ENCODE data around the gene ROBO4. TPM values are rescaled to one million over a fixed set of nuclear protein-coding genes. Genes with fewer than 3 reads are reported as not detected.

ROBO4 gene
- total RNA-seq (2022) = 10.6 and 14.2 TPM in 2 replicates
- Bru-seq, nascent RNA = percentile 59 among the genes with signal in this experiment
- percentile 52 among the genes with signal in this experiment for BruChase-seq, experiment 1, labeled RNA remaining after a 6-hour chase
- percentile 48 among the genes with signal in this experiment for BruChase-seq, experiment 2, labeled RNA remaining after a 2-hour chase
- long read RNA-seq, full-length matches to known transcripts = 1 of 48 reads
- long read RNA-seq, partial matches to known transcripts = 27 of 48 reads
- long read RNA-seq, other reads (novel, unspliced or antisense) = 20 of 48 reads

DNA sequence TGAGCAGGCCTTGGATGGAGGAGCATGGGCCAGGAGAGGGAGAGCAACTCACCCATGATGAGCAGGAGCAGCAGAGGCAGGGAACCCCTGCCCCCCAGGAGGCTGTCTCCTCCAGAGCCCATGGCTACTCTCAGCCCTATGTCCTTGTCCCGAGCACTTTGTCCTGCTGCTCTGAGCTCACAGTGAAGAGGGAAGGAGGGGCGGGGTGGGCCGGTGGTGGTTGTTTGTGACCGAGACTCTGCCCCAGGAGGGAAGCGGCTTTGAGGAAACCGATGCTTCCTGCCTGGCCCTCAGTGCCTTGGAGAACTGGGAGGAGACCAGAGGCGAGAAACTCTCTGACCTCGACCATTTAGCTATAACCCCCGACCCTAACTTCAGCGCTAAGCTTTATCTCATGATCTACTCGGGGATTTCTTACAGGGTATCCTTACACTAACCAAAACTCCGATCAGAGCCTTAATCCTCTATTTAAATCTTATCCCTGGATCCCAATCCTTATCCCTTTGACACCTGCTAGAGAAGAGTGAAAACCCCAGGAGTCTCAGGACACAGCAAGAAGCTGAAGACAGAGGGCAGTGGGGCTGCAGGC is at the start of gene ROBO4:
Gene ROBO4 (minus strand): TSS at position 192 of the 589 bp plus-strand sequence. CDS start 70 bp downstream, at position 122.
- H3K4me1 Mint-ChIP-seq (ENCODE audit: insufficient read depth, unreplicated experiment) = peaks cover 59% of the 10 kb centered on the region
- DNase-seq (ENCODE audit: unreplicated experiment) = peak; percentile 18
- intact Hi-C loops (cut with micrococcal nuclease) = loop anchor here (1.0 to 2.0 kb wide), 4 partner anchors 21 to 185 kb away; partner anchors contain the start of gene CCDC15
- CTCF ChIA-PET = interaction anchor here (0.6 to 3.7 kb wide), 9 partner anchors 10 to 1373 kb away, joined by 3 to 18 read pairs (median 3); partner anchors contain the start of gene ROBO3
- H3K4me3 Mint-ChIP-seq (ENCODE audit: unreplicated experiment) = peak within 1 kb of the TSS; percentile 22
- no peaks in the 10 kb centered on the region for H3K9me3 Mint-ChIP-seq (ENCODE audit: unreplicated experiment)
- no peaks in the 10 kb centered on the region for H3K27me3 Mint-ChIP-seq (ENCODE audit: insufficient read depth, unreplicated experiment)
- TF ChIP-seq, protein P1, sequence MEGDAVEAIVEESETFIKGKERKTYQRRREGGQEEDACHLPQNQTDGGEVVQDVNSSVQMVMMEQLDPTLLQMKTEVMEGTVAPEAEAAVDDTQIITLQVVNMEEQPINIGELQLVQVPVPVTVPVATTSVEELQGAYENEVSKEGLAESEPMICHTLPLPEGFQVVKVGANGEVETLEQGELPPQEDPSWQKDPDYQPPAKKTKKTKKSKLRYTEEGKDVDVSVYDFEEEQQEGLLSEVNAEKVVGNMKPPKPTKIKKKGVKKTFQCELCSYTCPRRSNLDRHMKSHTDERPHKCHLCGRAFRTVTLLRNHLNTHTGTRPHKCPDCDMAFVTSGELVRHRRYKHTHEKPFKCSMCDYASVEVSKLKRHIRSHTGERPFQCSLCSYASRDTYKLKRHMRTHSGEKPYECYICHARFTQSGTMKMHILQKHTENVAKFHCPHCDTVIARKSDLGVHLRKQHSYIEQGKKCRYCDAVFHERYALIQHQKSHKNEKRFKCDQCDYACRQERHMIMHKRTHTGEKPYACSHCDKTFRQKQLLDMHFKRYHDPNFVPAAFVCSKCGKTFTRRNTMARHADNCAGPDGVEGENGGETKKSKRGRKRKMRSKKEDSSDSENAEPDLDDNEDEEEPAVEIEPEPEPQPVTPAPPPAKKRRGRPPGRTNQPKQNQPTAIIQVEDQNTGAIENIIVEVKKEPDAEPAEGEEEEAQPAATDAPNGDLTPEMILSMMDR (IDR thresholded peaks at IDR 0.05; ENCODE audit: unreplicated experiment) = no peak
- H3K27ac Mint-ChIP-seq (ENCODE audit: low read depth, unreplicated experiment) = peak within 1 kb of the TSS; percentile 92
- peaks cover 5% of the 10 kb centered on the region for H3K36me3 Mint-ChIP-seq (ENCODE audit: insufficient read depth, unreplicated experiment)
- POLR2A ChIA-PET = interaction anchor here (0.7 to 6.1 kb wide), 9 partner anchors 10 to 185 kb away, joined by 3 to 43 read pairs (median 4); partner anchors contain the start of genes CCDC15 and HEPN1
- BruUV-seq (replicated peaks) = TSS peak; percentile 87

DNA sequence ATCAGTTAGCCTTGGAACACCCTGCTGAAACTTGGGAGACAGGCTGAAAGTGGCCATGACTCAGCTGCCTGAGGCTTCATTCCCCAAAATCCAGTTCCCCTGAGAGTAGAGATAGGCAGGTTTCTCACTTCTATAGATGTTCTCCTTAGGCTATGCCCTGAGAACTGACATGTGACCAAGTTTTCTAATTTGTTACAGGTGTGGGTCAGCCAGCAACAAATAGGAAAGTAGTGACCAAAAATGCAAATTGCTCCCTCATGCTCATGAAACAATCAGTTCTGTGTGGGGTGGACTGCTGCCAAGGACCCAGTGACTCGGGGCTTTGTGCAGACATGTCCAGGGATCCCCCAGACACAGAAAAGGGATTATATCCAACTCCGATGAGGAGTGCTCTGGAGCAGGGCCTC is 49.1 kb upstream of the ROBO4 start:
- Mint-ChIP-seq H3K4me1 (ENCODE audit: insufficient read depth, unreplicated experiment) (peaks cover 9% of the 10 kb centered on the region), H3K27ac (ENCODE audit: low read depth, unreplicated experiment) (peak overlapping the region; percentile 24), H3K27me3 (ENCODE audit: insufficient read depth, unreplicated experiment) (no peaks in the 10 kb centered on the region), H3K4me3 (ENCODE audit: unreplicated experiment) (no peak overlapping the region), H3K9me3 (ENCODE audit: unreplicated experiment) (peaks cover 10% of the 10 kb centered on the region), H3K36me3 (ENCODE audit: insufficient read depth, unreplicated experiment) (no peaks in the 10 kb centered on the region)
- CTCF ChIA-PET = interaction anchor here (0.5 kb wide), 1 partner anchor 1363 kb away, joined by 3 read pairs; no protein-coding TSS in a partner anchor
- no TSS peak for BruUV-seq (replicated peaks)
- POLR2A ChIA-PET = interaction anchor here (0.9 kb wide), 1 partner anchor 16 kb away, joined by 3 read pairs; no protein-coding TSS in a partner anchor
- DNase-seq (ENCODE audit: unreplicated experiment) = peak; percentile 70
- intact Hi-C loops (cut with micrococcal nuclease) = no loop called here
- TF ChIP-seq, protein P1 (IDR thresholded peaks at IDR 0.05; ENCODE audit: unreplicated experiment) = no peak

DNA sequence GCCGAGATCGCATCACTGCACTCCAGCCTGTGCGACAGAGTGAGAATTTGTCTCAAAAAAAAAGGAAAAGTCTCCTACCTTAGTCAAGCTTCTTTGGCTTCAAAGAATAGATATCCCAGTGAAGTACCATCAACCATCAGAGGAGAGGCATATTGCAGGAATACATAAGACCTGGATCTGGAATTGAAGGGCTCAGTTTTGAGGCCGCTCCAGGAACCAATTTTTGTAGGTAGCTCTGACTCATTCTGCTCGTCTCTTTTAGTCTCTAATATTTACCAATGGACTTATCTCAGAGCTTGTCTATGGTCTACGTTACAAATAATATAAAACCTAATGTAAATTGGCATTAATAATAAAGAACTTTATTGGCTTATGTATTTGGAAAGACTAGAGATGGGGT is 48.2 kb upstream of the ROBO4 start:
- no peak overlapping the region for H3K27ac Mint-ChIP-seq (ENCODE audit: low read depth, unreplicated experiment)
- intact Hi-C loops (cut with micrococcal nuclease) = no loop called here
- no peaks in the 10 kb centered on the region for H3K27me3 Mint-ChIP-seq (ENCODE audit: insufficient read depth, unreplicated experiment)
- no peaks in the 10 kb centered on the region for H3K36me3 Mint-ChIP-seq (ENCODE audit: insufficient read depth, unreplicated experiment)
- ChIA-PET CTCF (interaction anchor here (0.6 to 0.7 kb wide), 3 partner anchors 11 to 459 kb away, joined by 3 to 5 read pairs (median 3); no protein-coding TSS in a partner anchor), POLR2A (interaction anchor here (0.6 to 1.4 kb wide), 3 partner anchors 8 to 189 kb away, joined by 3 to 4 read pairs (median 3); partner anchors contain the start of gene CCDC15)
- no peak for DNase-seq (ENCODE audit: unreplicated experiment)
- H3K4me1 Mint-ChIP-seq (ENCODE audit: insufficient read depth, unreplicated experiment) = peaks cover 9% of the 10 kb centered on the region
- H3K4me3 Mint-ChIP-seq (ENCODE audit: unreplicated experiment) = no peak overlapping the region
- H3K9me3 Mint-ChIP-seq (ENCODE audit: unreplicated experiment) = peaks cover 10% of the 10 kb centered on the region
- no TSS peak for BruUV-seq (replicated peaks)
- TF ChIP-seq, protein P1 (IDR thresholded peaks at IDR 0.05; ENCODE audit: unreplicated experiment) = no peak

DNA sequence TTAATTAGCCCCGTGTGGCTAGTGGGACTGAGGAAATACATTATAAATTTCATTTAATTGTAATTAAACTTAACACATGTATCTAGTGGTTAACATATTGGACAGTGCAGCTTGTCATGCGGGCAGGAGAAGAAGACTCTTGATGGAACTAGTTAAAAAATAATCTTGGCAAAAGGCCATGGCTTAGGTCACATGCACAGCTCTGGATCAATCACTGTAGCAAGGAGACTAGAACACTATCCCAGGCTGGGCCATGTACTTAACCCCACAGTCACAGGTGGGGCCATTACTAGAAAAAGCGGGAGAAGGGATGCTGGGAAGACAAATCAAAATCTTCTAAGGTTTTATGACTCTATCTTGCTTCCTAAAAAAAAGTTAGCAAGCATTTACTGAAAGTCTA is 46.9 kb upstream of the ROBO4 start:
- H3K27ac Mint-ChIP-seq (ENCODE audit: low read depth, unreplicated experiment) = no peak overlapping the region
- H3K4me3 Mint-ChIP-seq (ENCODE audit: unreplicated experiment) = no peak overlapping the region
- ChIA-PET POLR2A (interaction anchor here (0.6 to 2.7 kb wide), 3 partner anchors 9 to 47 kb away, joined by 3 to 16 read pairs (median 3); partner anchors contain the start of genes CCDC15 and ROBO4), CTCF (interaction anchor here (0.6 to 1.1 kb wide), 6 partner anchors 11 to 511 kb away, joined by 3 to 5 read pairs (median 3); no protein-coding TSS in a partner anchor)
- peaks cover 9% of the 10 kb centered on the region for H3K4me1 Mint-ChIP-seq (ENCODE audit: insufficient read depth, unreplicated experiment)
- H3K9me3 Mint-ChIP-seq (ENCODE audit: unreplicated experiment) = peaks cover 10% of the 10 kb centered on the region
- no peaks in the 10 kb centered on the region for H3K27me3 Mint-ChIP-seq (ENCODE audit: insufficient read depth, unreplicated experiment)
- TF ChIP-seq, protein P1 (IDR thresholded peaks at IDR 0.05; ENCODE audit: unreplicated experiment) = no peak
- H3K36me3 Mint-ChIP-seq (ENCODE audit: insufficient read depth, unreplicated experiment) = no peaks in the 10 kb centered on the region
- intact Hi-C loops (cut with micrococcal nuclease) = no loop called here
- DNase-seq (ENCODE audit: unreplicated experiment) = no peak
- BruUV-seq (replicated peaks) = no TSS peak

Measured in MCF 10A (cell line).